Mammary microvascular endothelial cell (primary cell): ENCODE data around the gene MFNG. TPM values are rescaled to one million over a fixed set of nuclear protein-coding genes. Genes with fewer than 3 reads are reported as not detected.

ENCODE experiments used
- total RNA-seq: library from RNA; depleted of rRNA; stranded (reverse); fragments of >200 nt; gene quantifications from 2 replicates; pipeline ENCODE4 v1.2.3, GENCODE V29; 2015

Gene MFNG
- 147 and 154 TPM in 2 replicates for total RNA-seq

GRCh38 chr22:37486224-37486845 is at the start of gene MFNG:
TSS of gene MFNG (minus strand) at chr22:37486384. CDS start at chr22:37486177, 207 bp downstream.

GRCh38 chr22:37519268-37520195 is 33.3 kb upstream of the MFNG start, which contains the start of gene CARD10:
TSS of gene CARD10 (minus strand) at chr22:37519415. CDS start at chr22:37519200, 215 bp downstream.

GRCh38 chr22:37427135-37427710 is 59.0 kb downstream of the MFNG start, which contains the start of gene ELFN2:
TSS of gene ELFN2 (minus strand) at chr22:37427479. CDS start at chr22:37375534, 51,945 bp downstream.

Other genes starting within 250 kb of the MFNG start
- 353 and 394 TPM in 2 replicates for gene RAC2, start 242.1 kb downstream of the MFNG start, total RNA-seq
- gene CYTH4, start 203.9 kb downstream of the MFNG start, total RNA-seq: 0.34 and 0.40 TPM in 2 replicates
- gene ELFN2, start 58.9 kb downstream of the MFNG start, total RNA-seq: 0.30 and 0.40 TPM in 2 replicates
- 35.2 and 36.6 TPM in 2 replicates for gene CARD10, start 33.0 kb upstream of the MFNG start, total RNA-seq
- gene CDC42EP1, start 74.1 kb upstream of the MFNG start, total RNA-seq: 79.8 and 81.1 TPM in 2 replicates
- not detected in 2 replicates for gene LGALS2, start 93.7 kb upstream of the MFNG start, total RNA-seq
- gene GGA1, start 122.5 kb upstream of the MFNG start, total RNA-seq: 34.7 and 37.1 TPM in 2 replicates
- gene SH3BP1, start 153.3 kb upstream of the MFNG start, total RNA-seq: 0.59 and 0.93 TPM in 2 replicates
- 12.6 and 12.8 TPM in 2 replicates for gene PDXP, start 172.3 kb upstream of the MFNG start, total RNA-seq
- gene LGALS1, start 189.3 kb upstream of the MFNG start, total RNA-seq: 9,481 and 10,312 TPM in 2 replicates
- 48.0 and 60.5 TPM in 2 replicates for gene NOL12, start 200.0 kb upstream of the MFNG start, total RNA-seq
- gene TRIOBP, start 210.7 kb upstream of the MFNG start, total RNA-seq: 160 and 164 TPM in 2 replicates